HCT116 (cell line): ENCODE data around the gene ARPC1A. TPM values are rescaled to one million over a fixed set of nuclear protein-coding genes. Genes with fewer than 3 reads are reported as not detected.

Source experiments
- ATAC-seq: fragments of 200-7000 bp; cut with Tn5 transposase; 2 replicates; pipeline ENCODE4 v1.9.1; 2020; ENCODE audit warnings: mild to moderate bottlenecking, moderate library complexity
- BruUV-seq: library from RNA; stranded (reverse); fragments of 400-500 nt; replicated peaks from 2 replicates; lab custom pipeline; 2021; lab: Mats Ljungman, UMichigan
- CTCF ChIA-PET: fragments of 300-600 bp; sonication (Branson Sonifier 250); formaldehyde crosslinking; loops from one replicate; lab custom pipeline; 2021; ENCODE audit warnings: antibody characterized with exemption; lab: Charles Lee
- POLR2A ChIA-PET: fragments of 300-600, 350-600 bp; sonication (Branson Sonifier 250); formaldehyde crosslinking; loops from one replicate; lab custom pipeline; 2021; ENCODE audit warnings: antibody characterized with exemption; lab: Charles Lee
- RAD21 ChIA-PET, 2 experiments: fragments of 300-600 bp; sonication (Branson Sonifier 250); formaldehyde crosslinking; loops; one replicate each; lab custom pipeline; 2023; ENCODE audit warnings: low total read pairs in 2 of 2; ENCODE audit not compliant: uncharacterized antibody in 2 of 2, unreplicated experiment in 2 of 2, low non-redundant PET in 1 of 2; lab: Charles Lee
- DNase-seq: peaks from one replicate; pipeline ENCODE4 v3.0.0-alpha.2; 2010; ENCODE audit warnings: low read depth, low spot score
- H2AFZ ChIP-seq: fragments of 200-600 bp; shearing (Covaris generic), sonication (generic); 2 replicates; pipeline ENCODE4 v1.6.1; 2017; ENCODE audit warnings: low read depth, mixed run types, mixed read lengths, antibody characterized with exemption, low read length; ENCODE audit not compliant: poor library complexity, severe bottlenecking
- H3K27ac ChIP-seq: 2 replicates; pipeline ENCODE4 v1.5.1; 2012; ENCODE audit warnings: low read depth, low read length
- H3K27me3 ChIP-seq: fragments of 200-600 bp; sonication (generic); 2 replicates; pipeline ENCODE4 v1.6.1; 2016; ENCODE audit warnings: mixed run types, low read length, mixed read lengths; ENCODE audit not compliant: insufficient read depth
- H3K36me3 ChIP-seq, 2 experiments: fragments of 200-500 bp in 1 of 2; fragments of 200-600 bp in 1 of 2; sonication (Bioruptor generic) in 1 of 2; sonication (generic) in 1 of 2; 2 replicates each; pipeline versions ENCODE4 v1.5.1 to v1.6.1; 2014 to 2016; ENCODE audit warnings: low read length in 2 of 2, inconsistent platforms in 1 of 2, mixed read lengths in 1 of 2, mixed run types in 1 of 2; ENCODE audit not compliant: insufficient read depth in 2 of 2, control insufficient read depth in 1 of 2
- H3K4me1 ChIP-seq, 2 experiments: fragments of 200-600 bp in 1 of 2; sonication (generic) in 1 of 2; 2 replicates each; pipeline versions ENCODE4 v1.5.1 to v1.6.1; 2012 to 2017; ENCODE audit warnings: low read length in 2 of 2, inconsistent platforms in 1 of 2, mild to moderate bottlenecking in 1 of 2, mixed read lengths in 1 of 2, mixed run types in 1 of 2, moderate library complexity in 1 of 2; ENCODE audit not compliant: insufficient read depth in 2 of 2, control insufficient read depth in 1 of 2
- H3K4me2 ChIP-seq: fragments of 200-600 bp; sonication (generic); 2 replicates; pipeline ENCODE4 v1.6.1; 2017; ENCODE audit warnings: mixed run types, low read length, mixed read lengths
- H3K4me3 ChIP-seq, 2 experiments: fragments of 200-600 bp in 1 of 2; sonication (generic) in 1 of 2; replicated peaks in 1 of 2; 2 replicates each; pipeline ENCODE4 v1.5.1; 2011 to 2016; ENCODE audit warnings: low read length in 2 of 2, control low read depth in 1 of 2, low read depth in 1 of 2, mild to moderate bottlenecking in 1 of 2, mixed read lengths in 1 of 2, mixed run types in 1 of 2
- H3K79me2 ChIP-seq: fragments of 200-600 bp; sonication (generic); 2 replicates; pipeline ENCODE4 v1.6.1; 2017; ENCODE audit warnings: mild to moderate bottlenecking, mixed run types, low read length, moderate library complexity, mixed read lengths; ENCODE audit not compliant: insufficient read depth
- H3K9ac ChIP-seq: fragments of 200-600 bp; sonication (generic); 2 replicates; pipeline ENCODE4 v1.6.1; 2016; ENCODE audit warnings: low read length, mixed read lengths
- H3K9me2 ChIP-seq: fragments of 200-600 bp; sonication (generic), shearing (Covaris generic); 2 replicates; pipeline ENCODE4 v1.6.1; 2017; ENCODE audit warnings: mixed run types, mild to moderate bottlenecking, moderate library complexity; ENCODE audit not compliant: insufficient read depth
- H3K9me3 ChIP-seq, 2 experiments: fragments of 200-500 bp in 1 of 2; fragments of 200-600 bp in 1 of 2; sonication (Bioruptor generic) in 1 of 2; sonication (generic) in 1 of 2; 2 replicates each; pipeline ENCODE4 v1.6.1; 2014 to 2017; ENCODE audit warnings: low read length in 2 of 2, mixed read lengths in 2 of 2, inconsistent platforms in 1 of 2, low read depth in 1 of 2, mild to moderate bottlenecking in 1 of 2, mixed run types in 1 of 2, moderate library complexity in 1 of 2; ENCODE audit not compliant: control insufficient read depth in 1 of 2, insufficient read depth in 1 of 2
- H4K20me1 ChIP-seq: fragments of 200-600 bp; sonication (generic), shearing (Covaris generic); 2 replicates; pipeline ENCODE4 v1.6.1; 2017; ENCODE audit warnings: mixed run types, mild to moderate bottlenecking, moderate library complexity; ENCODE audit not compliant: insufficient read depth
- CTCF ChIP-seq, 3 experiments: fragments of 200-600 bp in 1 of 3; sonication (generic) in 1 of 3; IDR thresholded peaks in 2 of 3; conservative IDR thresholded peaks in 1 of 3; 2 replicates each; pipeline ENCODE4 v1.5.1; 2012 to 2017; ENCODE audit warnings: low read depth in 2 of 3, low read length in 2 of 3, antibody characterized with exemption in 1 of 3, borderline replicate concordance in 1 of 3, control low read depth in 1 of 3, mild to moderate bottlenecking in 1 of 3, mixed read lengths in 1 of 3, mixed run types in 1 of 3, moderate library complexity in 1 of 3; ENCODE audit not compliant: insufficient read depth in 1 of 3
- EZH2phosphoT487 ChIP-seq: fragments of 200-600 bp; IDR thresholded peaks from 2 replicates; pipeline ENCODE4 v1.6.1; 2018; ENCODE audit warnings: antibody characterized with exemption, borderline replicate concordance
- JUND ChIP-seq: IDR thresholded peaks from 2 replicates; pipeline ENCODE4 v1.6.1; 2012
- MAX ChIP-seq: IDR thresholded peaks from 2 replicates; pipeline ENCODE4 v1.6.1; 2012
- POLR2AphosphoS5 ChIP-seq: IDR thresholded peaks from 2 replicates; pipeline ENCODE4 v1.6.1; 2011; ENCODE audit warnings: mild to moderate bottlenecking, low read depth, low read length, moderate library complexity
- RAD21 ChIP-seq: IDR thresholded peaks from 2 replicates; pipeline ENCODE4 v1.6.1; 2012; ENCODE audit warnings: low read depth, mild to moderate bottlenecking
- REST ChIP-seq: IDR thresholded peaks from 2 replicates; pipeline ENCODE4 v1.6.1; 2012; ENCODE audit warnings: low read depth
- SIN3A ChIP-seq: IDR thresholded peaks from 2 replicates; pipeline ENCODE4 v1.6.1; 2012; ENCODE audit warnings: low read depth
- SRF ChIP-seq: IDR thresholded peaks from 2 replicates; pipeline ENCODE4 v1.6.1; 2012; ENCODE audit warnings: low read depth
- YY1 ChIP-seq: IDR thresholded peaks from 2 replicates; pipeline ENCODE4 v1.6.1; 2011; ENCODE audit warnings: low read length, low read depth, moderate library complexity, mild to moderate bottlenecking; ENCODE audit not compliant: insufficient replicate concordance; ENCODE audit errors: extremely low read depth
- ZNF274 ChIP-seq: fragments of 200-500 bp; sonication (Bioruptor generic); IDR thresholded peaks from 2 replicates; pipeline ENCODE4 v1.6.1; 2014; ENCODE audit warnings: mild to moderate bottlenecking, low read depth, low read length, inconsistent platforms
- intact Hi-C: fragments of 100-400 bp; cut with micrococcal nuclease; formaldehyde crosslinking; loops from 2 replicates; pipeline ENCODE4 v1.10.0; 2022
- total RNA-seq: library from RNA; stranded (reverse); gene quantifications from one replicate; pipeline ENCODE4 v1.2.1, GENCODE V29; 2021; ENCODE audit not compliant: unreplicated experiment

The ARPC1A gene
- total RNA-seq, 1 experiment from 2014 or later: 250 TPM

- H3K36me3 ChIP-seq: peaks cover 23 to 30% of the 10 kb centered on the region in 2 experiments; a peak in 3 of 4 replicates
- intact Hi-C loops: loop anchor here (1.0 kb wide), 1 partner anchor 22 kb away; no protein-coding TSS in a partner anchor
- H3K9ac ChIP-seq: no peak overlapping the region
- no peak overlapping the region for H2AFZ ChIP-seq
- no peaks in the 10 kb centered on the region for H4K20me1 ChIP-seq
- no peak overlapping the region for H3K4me3 ChIP-seq
- ATAC-seq (peak; percentile 98), DNase-seq (no peak)
- ChIA-PET RAD21 (no interaction called here), POLR2A (no interaction called here), CTCF (no interaction called here)
- peaks cover 5 to 22% of the 10 kb centered on the region in 2 experiments for H3K4me1 ChIP-seq
- no peaks in the 10 kb centered on the region for H3K9me2 ChIP-seq
- no peaks in the 10 kb centered on the region for H3K9me3 ChIP-seq
- no peaks in the 10 kb centered on the region for H3K27me3 ChIP-seq
- no peak overlapping the region for H3K27ac ChIP-seq
- TF ChIP-seq ZNF274 (no peak), RAD21 (peak; percentile 69), CTCF (IDR thresholded peaks at IDR 0.05 in 2 of 3, conservative IDR thresholded peaks at IDR 0.05 in 1 of 3; ENCODE audit: borderline replicate concordance in 1 of 3, insufficient read depth in 1 of 3, low read depth in 2 of 3, low read length in 2 of 3) (peak; percentile 63 to 88 (median 66); a peak in 5 of 6 replicates), JUND (no peak)
- no peaks in the 10 kb centered on the region for H3K79me2 ChIP-seq
- peak overlapping the region; percentile 28; the same call in 1 of the 2 replicates for H3K4me2 ChIP-seq
- no TSS peak for BruUV-seq
Measured at GRCh38 chr7:99365318-99366141, 39.8 kb downstream of the ARPC1A start.

- Histone ChIP-seq H3K4me3 (no peak overlapping the region), H3K9me2 (no peaks in the 10 kb centered on the region), H3K27ac (no peak overlapping the region), H3K9ac (no peak overlapping the region), H3K27me3 (no peaks in the 10 kb centered on the region), H3K4me1 (peaks cover 10 to 33% of the 10 kb centered on the region in 2 experiments), H3K79me2 (no peaks in the 10 kb centered on the region), H3K36me3 (peaks cover 19 to 30% of the 10 kb centered on the region in 2 experiments; a peak in 3 of 4 replicates), H3K9me3 (no peaks in the 10 kb centered on the region), H4K20me1 (no peaks in the 10 kb centered on the region), H3K4me2 (no peak overlapping the region), H2AFZ (no peak overlapping the region)
- POLR2A ChIA-PET: no interaction called here
- BruUV-seq: no TSS peak
- no peak for ATAC-seq
- no peak for DNase-seq
- RAD21 ChIA-PET: no interaction called here
- intact Hi-C loops: no loop called here
- CTCF ChIA-PET: no interaction called here
- TF ChIP-seq EZH2phosphoT487 (no peak), SRF (no peak), POLR2AphosphoS5 (no peak), MAX (no peak), REST (no peak), YY1 (no peak), SIN3A (no peak)
Measured at GRCh38 chr7:99366646-99367045, 40.9 kb downstream of the ARPC1A start.
